Urothelium cell line (cell line): ENCODE results near the gene CYB5RL.
"Not testable (repeated sequence)": the region's sequence is repeated elsewhere in the genome, so short reads cannot be mapped to it uniquely, and the experiment has no call there.

Source experiments
- DNase-seq: peaks from one replicate; pipeline ENCODE4 v3.0.0; 2011; ENCODE audit warnings: low spot score, mixed read lengths
- FAIRE-seq: peaks from 2 replicates; lab custom pipeline; 2011; peaks lifted over from hg19 to GRCh38; lab: Jason Lieb, UNC

The CYB5RL gene, protein sequence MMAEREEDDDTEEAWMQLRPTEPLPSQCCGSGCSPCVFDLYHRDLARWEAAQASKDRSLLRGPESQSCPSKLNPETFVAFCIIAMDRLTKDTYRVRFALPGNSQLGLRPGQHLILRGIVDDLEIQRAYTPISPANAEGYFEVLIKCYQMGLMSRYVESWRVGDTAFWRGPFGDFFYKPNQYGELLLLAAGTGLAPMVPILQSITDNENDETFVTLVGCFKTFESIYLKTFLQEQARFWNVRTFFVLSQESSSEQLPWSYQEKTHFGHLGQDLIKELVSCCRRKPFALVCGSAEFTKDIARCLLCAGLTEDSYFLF

DNA sequence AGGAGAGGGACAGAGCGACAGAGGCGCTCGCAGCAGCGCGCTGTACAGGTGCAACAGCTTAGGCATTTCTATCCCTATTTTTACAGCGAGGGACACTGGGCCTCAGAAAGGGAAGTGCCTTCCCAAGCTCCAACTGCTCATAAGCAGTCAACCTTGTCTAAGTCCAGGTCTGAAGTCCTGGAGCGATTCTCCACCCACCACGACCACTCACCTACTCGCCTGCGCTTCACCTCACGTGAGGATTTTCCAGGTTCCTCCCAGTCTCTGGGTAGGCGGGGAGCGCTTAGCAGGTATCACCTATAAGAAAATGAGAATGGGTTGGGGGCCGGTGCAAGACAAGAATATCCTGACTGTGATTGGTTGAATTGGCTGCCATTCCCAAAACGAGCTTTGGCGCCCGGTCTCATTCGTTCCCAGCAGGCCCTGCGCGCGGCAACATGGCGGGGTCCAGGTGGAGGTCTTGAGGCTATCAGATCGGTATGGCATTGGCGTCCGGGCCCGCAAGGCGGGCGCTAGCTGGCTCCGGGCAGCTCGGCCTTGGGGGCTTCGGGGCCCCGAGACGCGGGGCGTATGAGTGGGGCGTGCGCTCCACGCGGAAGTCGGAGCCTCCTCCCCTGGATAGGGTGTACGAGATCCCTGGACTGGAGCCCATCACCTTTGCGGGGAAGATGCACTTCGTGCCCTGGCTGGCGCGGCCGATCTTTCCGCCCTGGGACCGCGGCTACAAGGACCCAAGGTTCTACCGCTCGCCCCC, at the start of gene CYB5RL, which contains the start of gene MRPL37:
CYB5RL (minus strand) TSS at position 266 of the 754 bp plus-strand sequence. CDS start 4,414 bp downstream, outside the sequence.
MRPL37 (plus strand) TSS at position 403 of the 754 bp plus-strand sequence; CDS start at position 480, 77 bp downstream.
- DNase-seq (peak; percentile 97), FAIRE-seq (no peak)

DNA sequence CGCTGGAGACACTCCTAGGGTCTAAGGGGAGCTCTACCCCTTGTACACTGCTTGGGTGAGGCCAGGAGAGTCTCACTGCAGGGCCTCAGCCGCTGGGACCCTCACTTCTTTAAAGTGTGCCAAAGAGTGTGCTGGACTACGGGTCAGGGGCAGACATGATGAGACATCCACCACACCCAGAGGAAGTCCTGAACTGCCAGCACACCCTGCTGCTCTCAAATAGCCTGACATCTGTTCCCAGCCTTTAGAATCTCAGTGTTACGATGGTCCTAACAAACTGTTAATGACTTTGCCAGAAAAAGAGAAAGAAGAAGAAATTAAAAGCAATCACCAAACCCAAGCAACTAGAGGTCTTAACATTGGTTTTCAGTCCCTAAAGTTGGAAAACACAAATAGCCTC, 49.1 kb upstream of the CYB5RL start:
- FAIRE-seq (no peak), DNase-seq (no peak)

DNA sequence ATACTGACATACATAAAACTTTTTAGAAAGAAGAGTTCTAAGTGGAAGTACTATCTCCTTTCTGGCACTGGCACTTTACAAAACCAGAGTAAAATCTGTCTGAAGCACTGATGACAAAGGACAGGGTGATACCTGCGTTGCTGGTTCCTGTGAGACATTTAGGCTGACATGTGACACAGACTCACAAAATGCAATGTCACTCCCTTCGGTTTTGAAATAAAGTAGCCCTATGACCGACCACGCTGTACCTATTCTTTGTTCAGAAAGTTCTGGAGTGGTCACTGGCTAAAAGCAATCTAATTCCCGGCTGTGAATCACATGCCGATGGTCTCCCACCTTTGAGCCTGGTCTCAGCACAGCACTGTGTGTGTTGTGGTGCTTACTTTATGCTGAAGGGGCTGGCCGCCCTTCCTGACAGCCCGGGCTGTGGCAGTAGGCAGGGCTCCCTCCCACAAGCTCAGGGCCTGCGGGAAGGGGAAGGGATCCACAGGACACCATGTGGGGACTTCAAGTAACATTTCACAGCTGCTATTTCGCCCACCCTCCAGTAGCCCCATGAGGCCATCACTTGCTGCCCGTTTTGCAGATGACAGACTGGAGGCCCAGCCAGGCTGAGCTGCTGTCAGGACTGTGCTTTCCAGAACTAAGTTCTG, 48.2 kb upstream of the CYB5RL start:
- FAIRE-seq (peak; percentile 40), DNase-seq (no peak)

DNA sequence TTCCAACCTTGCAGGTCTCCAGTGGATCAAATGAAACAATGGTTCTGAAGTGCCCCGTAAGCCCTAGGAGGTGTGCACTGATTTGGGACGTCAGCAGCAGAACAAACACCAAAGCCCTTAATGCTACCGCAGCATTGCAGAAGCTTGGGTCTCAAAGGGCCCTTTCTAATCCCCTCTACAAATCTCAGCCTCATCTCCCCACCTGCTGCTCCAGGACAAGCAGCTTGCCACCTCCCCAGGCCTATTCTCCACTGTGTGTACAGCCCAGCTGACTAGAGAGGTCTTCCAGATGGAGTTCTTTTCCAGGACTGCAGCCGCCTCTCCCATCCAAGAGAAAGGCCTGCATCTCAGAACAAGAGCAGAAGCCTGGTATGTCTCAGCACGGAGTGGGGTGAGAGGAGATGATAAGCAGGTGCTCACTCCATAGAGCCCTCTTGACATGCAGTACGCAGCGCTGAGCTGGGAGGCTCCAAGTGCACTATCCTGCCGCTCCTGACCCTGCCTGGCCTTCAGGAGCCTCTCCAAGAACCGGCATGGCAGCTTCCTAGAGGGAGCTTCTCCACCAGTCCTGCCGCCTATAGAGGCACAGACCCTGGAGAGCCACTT, 46.4 kb upstream of the CYB5RL start:
- DNase-seq (no peak), FAIRE-seq (no peak)

DNA sequence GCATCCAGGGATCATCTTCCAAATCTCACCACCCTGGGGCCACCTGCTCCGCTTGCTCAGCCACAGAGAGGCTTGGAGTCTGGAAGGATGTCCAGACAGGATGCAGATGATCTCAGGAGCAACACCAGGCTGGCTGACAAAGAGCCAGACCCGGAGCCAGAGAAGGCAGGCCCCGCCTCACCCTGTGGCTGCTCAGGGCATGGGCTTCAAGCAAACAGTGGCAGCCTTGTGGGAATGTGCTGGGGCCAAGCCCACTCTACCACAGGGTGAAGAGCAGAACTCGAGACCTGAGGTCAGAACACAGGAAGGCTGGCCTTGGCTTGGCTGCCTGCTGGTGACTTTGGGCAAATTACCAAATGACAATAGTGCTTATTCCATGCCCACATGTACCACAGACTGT, 45.7 kb upstream of the CYB5RL start:
- FAIRE-seq: no peak
- DNase-seq: peak; percentile 23

DNA sequence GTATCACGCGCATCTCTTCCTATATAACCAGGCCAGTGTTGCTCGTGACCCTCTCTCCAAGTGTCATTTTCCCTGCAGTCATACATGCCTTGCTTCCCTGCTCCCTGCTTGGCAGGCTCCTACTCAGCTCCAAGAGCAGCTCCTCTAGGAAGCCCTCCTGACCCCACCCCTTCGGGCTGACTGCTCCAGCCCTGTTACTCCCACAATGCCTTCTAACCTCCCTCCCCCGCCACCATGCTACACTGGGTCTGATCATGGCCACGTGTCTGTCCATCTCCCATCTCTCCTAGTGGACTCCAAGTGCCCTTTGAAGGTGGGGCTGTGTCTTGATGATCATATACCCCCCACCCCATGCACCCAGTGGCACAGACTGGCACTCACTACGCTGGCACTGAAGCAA, 44.8 kb upstream of the CYB5RL start:
- DNase-seq (no peak), FAIRE-seq (no peak)

DNA sequence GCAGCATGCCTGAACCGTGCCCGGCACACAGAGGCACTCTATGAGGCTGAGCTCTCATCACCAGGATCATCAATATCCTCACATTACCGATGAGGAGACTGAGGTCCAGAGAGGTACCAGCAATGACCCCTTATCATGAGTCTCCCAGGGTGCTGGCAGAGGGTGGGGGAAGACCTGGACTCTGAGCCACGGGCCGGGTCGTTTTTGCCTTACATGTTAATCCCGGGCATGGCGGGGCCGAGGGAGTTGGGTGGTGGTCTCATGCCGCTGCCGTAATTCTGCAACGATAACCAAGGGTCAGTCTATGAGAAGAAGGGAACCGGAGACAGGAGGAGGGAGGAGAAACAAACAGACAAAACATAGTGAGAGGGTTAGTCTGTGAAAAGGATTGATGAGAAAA, 43.2 kb upstream of the CYB5RL start:
- DNase-seq (no peak), FAIRE-seq (no peak)

DNA sequence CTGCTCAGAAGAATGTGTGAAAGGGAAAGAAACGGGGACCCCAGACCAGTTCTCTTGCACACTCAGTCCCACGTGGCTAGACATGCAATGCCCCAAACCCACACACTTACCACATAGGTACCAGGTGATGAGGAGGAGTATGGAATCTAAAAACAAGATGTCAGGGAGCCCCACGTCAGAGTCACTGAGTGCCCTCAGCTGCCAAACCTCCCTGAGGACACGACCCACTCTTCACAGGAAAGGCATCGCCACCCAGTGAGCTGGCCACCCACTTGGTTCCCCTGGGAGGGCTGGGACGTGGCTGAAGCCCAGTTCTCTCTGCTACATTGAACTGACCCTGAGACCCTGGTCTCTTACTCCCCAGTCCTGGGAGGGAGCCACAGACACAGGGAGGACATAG, 41.5 kb upstream of the CYB5RL start:
- DNase-seq: no peak
- FAIRE-seq: no peak

DNA sequence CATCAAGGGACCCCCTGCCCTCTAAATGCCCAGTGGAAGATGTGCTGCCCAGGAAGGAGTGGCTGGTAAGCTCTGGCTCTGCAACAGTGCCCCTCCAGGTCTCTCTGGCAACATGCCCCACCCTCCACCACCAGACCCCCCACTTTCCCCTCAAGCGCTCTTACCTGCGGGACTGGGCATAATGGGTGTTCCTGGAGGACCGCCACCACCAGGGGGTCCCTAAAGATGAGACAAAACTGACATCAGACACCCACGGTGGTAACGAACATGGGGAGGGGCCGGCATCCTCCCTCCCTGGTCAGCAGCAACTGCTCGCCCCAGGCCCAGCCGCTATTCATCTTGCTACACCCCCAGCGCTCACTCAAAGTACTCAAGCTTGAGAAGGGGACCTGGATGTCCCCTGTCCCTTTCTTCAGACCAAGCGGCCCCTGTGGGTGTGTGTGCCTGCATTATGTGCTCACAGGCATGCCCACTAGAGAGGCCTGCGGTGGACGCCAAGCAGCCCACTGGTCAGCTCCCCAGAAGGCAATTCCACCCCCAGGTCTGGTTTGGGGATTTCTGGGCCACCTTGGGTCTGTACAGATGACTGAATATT, 41.0 kb upstream of the CYB5RL start:
- no peak for DNase-seq
- no peak for FAIRE-seq

DNA sequence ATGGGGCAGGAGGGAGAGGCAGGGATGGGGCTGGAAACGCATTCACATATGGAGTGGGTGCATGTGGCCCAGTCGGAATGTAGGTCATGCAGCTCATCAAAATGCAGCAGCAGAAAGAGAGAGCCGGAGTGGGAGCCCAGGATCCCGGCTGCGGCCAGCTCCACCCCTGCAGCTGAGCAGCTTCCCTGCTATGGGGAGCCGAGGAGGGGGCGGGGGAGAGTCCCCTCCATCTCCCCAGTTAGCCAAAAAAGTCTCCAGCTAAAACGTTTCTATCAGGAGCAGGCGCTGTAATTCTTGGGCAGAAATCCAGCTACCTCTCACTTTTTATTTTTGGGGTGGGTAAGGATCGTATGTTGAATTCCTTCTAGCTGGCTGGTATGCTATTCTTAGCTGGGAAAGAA, 39.8 kb upstream of the CYB5RL start:
- FAIRE-seq: no peak
- DNase-seq: no peak

DNA sequence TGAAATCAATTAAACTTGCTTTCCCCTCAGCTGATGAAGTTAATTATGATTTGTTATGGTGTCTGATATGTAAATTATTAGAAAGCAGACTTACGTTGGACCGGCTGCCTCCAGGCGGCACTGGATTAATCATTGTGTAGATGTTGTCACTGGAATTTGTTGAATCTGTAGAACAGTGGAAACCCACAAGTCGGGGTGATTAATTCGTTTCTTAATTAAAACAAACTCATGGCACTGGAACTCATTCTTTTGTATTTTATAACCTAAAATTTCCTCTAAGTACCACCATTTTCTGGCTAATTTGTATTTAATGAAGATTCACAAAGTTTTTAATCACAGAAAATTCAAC, 39.2 kb upstream of the CYB5RL start:
- FAIRE-seq: no peak
- DNase-seq: no peak

DNA sequence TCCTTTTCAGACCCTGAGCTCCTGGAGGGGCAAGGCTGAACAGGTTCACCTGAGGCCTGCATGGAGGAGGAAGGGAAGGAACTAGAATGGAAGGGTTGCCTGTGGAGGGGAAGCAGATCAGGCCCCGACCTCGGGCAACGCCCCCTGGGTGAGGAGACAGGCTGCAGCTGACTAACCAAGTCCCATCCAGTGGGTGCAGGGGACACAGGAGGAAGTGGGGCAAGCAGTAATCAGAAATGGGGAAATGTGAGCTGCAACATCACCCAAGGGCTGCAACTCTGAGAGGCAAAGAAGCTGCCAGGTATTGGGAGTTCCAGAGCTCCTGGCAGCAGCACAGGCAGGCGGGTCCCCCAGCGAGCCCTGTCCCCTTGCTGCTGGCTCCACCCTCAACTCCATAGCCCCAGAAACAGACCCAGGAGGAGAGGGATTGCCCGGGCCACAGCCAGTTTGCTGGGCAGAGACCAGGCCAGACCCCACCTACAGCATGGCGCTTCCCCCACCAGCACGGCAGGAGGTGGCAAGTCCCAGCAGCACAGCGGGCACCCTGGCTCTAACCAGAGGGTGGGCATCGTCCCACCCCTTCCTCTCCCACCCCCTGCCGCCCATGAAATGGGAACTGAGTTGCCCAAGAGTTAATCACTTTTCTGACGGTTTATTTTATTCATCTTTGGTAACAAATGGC, 38.7 kb upstream of the CYB5RL start:
- no peak for DNase-seq
- FAIRE-seq: no peak

DNA sequence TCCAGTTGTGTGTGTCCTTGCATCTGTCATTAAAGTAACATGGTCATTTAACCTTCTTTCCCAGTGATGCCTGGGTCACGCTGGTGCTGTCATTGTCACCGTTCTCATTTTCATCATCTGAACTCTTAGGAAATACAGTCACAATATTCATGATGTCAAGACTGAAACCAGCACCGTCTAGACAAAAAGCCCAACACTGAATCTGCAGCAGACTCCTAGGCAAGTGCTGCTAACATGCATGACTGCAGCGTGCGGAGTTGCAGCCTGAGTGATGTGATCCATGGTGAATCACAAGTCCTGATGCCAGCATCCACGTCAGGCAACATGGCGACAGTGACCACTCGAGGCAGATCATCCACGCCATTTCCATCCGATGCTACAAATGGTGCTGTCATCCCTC, 37.8 kb upstream of the CYB5RL start:
- DNase-seq (no peak), FAIRE-seq (no peak)

DNA sequence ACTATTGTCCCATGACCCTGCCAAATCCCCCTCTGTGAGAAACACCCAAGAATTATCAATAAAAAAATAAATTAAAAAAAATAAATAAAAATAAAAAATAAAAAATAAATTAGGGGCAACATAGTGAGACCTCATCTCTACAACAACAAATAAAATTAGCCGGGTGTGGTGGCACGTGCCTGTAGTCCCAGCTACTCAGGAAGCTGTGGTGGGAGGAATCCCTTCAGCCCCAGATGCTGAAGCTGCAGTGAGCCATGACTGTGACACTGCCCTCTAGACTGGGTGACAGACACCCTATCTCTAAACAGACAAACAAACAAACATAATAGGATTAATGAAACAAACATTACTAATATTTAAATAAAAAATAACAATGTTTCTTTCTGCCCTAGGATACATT, 34.5 kb upstream of the CYB5RL start:
- no peak for DNase-seq
- no peak for FAIRE-seq

DNA sequence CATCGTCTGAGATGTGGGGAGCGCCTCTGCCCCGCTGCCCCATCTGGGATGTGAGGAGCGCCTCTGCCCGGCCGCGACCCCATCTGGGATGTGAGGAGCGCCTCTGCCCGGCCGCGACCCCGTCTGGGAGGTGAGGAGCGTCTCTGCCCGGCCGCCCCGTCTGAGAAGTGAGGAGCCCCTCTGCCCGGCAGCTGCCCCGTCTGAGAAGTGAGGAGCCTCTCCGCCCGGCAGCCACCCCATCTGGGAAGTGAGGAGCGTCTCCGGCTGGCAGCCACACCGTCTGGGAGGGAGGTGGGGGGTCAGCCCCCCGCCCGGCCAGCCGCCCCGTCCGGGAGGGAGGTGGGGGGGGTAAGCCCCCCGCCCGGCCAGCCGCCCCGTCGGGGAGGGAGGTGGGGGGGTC, 33.4 kb upstream of the CYB5RL start:
- not testable (repeated sequence) for FAIRE-seq, DNase-seq

DNA sequence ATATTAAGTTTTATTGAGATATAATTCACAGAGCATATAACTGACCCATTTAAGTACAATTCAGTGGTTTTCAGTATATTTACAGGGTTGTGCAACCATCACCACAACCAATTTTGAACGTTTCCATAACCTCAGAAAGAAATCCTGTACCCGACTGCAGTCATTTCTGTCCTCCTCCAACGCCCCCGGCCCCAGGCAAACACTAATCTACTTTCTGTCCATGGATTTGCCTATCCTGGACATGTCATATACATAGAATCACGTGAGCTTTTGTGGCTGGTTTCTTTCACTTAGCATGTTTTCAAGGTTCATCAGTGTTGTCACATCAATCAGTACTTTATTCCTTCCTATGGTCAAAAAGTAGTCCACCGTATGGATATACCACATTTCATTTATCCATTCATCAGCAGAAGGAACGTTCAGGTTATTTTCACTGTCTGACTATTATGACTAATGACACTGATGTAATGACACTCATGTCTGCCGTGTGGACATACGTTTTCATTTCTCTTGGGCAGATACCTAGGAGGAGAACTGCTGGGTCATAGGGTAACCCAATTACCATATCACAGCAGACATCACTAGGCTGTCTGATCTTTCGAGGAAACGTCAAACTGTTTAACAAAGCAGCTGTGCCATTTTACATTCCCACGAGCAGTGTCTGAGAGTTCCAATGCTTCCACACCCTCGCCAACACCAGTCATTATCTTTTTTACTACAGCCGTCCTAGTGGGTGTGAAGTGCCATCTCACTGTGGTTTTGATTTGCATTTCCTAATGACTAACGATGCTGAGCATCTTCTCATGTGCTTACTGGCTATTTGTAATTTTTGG, 30.9 kb upstream of the CYB5RL start:
- peak; percentile 30 for FAIRE-seq
- DNase-seq: no peak

DNA sequence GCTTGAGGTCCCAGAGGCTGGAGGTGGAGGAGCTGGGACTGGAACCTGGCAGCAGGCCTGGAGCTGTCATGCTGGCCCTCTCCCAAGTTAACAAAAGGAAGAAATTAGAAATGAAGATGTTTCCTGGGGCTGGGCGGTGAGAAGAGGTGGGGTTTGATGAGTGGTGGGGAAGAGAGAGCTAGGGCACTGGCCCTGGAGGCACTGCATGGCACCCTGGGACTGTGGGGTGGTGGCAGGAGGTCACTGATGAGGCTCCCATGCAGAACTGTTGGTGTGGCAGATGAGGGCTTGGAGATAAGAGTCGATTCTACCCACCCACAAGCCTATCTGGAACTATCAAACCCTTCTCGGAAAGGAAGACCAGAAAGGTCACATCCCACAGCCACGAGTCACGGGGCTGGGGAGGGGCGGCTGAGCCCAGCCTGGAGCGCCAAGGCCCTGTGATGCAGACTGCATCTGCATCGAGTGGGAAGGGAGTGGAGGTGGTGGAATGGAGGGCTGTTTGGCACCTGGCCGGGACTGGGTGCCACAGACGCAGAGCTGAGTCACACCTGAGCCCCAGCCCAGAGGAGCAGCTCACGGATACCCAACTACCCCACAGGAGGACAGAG, 29.6 kb upstream of the CYB5RL start:
- FAIRE-seq (no peak), DNase-seq (peak; percentile 49)

DNA sequence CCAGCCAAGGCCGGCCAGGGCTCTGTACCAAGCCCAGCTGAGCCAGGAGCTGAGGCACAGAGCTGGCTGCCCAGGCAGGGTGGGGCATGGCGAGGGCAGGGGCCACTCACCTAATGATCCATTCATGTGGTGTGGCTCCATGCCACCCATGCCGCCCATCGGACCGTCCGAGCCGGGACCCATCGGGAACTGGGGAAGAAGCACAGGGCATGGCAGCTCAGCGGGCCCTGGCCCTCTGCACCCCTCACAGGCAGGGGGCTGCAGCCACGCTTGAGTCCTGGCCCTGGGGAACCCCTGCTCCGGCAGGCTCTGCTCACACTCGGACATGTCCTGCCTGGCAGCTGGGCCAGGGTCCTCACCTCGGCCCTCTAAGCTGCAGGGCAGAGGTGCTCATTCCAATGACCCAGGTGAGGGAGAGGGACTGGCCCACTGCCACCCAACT, 28.8 kb upstream of the CYB5RL start:
- FAIRE-seq: peak; percentile 23
- DNase-seq: no peak

DNA sequence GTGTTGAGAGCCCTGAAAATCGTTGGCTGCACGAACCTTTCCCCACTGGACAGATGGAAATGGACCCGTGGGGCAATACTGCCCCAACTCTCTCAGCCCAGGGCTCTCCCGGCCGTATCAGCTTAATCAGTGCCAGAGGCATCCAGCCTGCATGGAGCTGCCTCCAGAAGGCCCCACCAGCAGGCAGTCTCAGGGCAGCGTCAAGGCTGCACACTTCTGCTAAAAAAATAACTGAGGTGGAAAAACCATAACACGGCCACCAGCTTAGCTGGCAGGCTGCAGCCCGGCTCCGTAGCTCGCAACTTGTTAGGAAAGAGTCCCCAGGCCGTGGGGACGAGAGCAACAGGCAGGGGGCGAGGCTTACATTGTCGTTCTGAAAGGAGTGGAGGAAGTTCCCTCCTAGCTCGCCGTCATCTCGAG, 28.1 kb upstream of the CYB5RL start:
- no peak for DNase-seq
- no peak for FAIRE-seq
